Measurements from ENCODE around the gene HSPA1L. TPM values are rescaled to one million over a fixed set of nuclear protein-coding genes. Genes with fewer than 3 reads are reported as not detected.

The HSPA1L gene
- total RNA-seq, 1 experiment from 2014 or later, result 1.2 TPM

DNA sequence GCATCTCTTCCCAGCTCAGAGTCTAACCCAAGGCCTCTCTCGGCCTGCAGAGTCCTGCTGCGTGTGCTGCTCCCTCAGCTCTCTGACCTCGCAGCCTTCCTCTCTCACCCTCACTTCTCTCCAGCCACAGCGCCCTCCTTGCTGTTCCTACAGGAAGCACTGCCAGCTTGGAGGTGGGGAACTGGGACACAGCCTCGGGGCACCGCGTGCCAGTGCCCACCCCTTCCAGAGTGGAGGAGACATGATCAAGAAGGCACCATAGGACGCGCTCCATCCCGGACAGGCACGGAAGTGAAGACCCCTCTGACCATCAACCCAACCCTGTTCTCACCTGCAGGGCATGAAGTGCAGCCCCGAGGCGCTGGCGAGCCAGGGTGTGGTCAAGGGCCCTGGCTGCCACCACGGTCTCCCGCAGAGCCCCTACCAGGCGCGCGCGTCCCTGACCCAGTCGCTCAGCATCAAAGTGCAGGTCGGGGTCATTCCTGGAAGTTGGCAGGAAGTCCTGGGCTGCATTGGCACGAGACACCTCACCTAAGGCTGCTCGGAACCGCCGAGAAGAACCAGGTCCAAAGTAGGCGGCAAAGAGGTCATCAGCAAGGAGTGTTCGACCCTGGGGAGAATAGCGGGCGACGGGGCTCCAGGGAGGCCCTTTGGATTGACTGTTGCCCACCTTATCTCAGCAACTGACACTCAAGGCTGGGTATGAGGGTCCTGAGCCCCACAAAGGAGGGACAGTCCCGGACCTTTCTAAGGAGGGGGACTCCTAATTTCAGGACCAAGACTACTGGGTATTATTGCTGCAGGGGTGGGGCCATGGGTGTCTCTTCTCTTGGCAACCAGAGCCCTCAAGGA is 39.2 kb downstream of the HSPA1L start (continued):
- TF ChIP-seq, protein P1, sequence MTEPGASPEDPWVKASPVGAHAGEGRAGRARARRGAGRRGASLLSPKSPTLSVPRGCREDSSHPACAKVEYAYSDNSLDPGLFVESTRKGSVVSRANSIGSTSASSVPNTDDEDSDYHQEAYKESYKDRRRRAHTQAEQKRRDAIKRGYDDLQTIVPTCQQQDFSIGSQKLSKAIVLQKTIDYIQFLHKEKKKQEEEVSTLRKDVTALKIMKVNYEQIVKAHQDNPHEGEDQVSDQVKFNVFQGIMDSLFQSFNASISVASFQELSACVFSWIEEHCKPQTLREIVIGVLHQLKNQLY (CRISPR knock-in tag; IDR thresholded peaks at IDR 0.05), result no peak
- no peak for TF ChIP-seq FOXJ3 (CRISPR knock-in tag; IDR thresholded peaks at IDR 0.05; ENCODE audit: borderline replicate concordance)
- no peak for TF ChIP-seq GABPB1 (CRISPR knock-in tag; IDR thresholded peaks at IDR 0.05)
- TF ChIP-seq ZNF512 (CRISPR knock-in tag; IDR thresholded peaks at IDR 0.05; ENCODE audit: borderline replicate concordance), result no peak
- TF ChIP-seq, protein P2, sequence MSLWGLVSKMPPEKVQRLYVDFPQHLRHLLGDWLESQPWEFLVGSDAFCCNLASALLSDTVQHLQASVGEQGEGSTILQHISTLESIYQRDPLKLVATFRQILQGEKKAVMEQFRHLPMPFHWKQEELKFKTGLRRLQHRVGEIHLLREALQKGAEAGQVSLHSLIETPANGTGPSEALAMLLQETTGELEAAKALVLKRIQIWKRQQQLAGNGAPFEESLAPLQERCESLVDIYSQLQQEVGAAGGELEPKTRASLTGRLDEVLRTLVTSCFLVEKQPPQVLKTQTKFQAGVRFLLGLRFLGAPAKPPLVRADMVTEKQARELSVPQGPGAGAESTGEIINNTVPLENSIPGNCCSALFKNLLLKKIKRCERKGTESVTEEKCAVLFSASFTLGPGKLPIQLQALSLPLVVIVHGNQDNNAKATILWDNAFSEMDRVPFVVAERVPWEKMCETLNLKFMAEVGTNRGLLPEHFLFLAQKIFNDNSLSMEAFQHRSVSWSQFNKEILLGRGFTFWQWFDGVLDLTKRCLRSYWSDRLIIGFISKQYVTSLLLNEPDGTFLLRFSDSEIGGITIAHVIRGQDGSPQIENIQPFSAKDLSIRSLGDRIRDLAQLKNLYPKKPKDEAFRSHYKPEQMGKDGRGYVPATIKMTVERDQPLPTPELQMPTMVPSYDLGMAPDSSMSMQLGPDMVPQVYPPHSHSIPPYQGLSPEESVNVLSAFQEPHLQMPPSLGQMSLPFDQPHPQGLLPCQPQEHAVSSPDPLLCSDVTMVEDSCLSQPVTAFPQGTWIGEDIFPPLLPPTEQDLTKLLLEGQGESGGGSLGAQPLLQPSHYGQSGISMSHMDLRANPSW (CRISPR knock-in tag; conservative IDR thresholded peaks at IDR 0.05; ENCODE audit: low read depth), result no peak
- TF ChIP-seq ELF4 (CRISPR knock-in tag; IDR thresholded peaks at IDR 0.05; ENCODE audit: low read depth), result no peak

- peaks cover under 1% of the 10 kb centered on the region; the same call in 1 of the 2 replicates for H3K36me3 Mint-ChIP-seq
- H3K9me3 Mint-ChIP-seq, result no peaks in the 10 kb centered on the region
- no peaks in the 10 kb centered on the region for H3K27me3 Mint-ChIP-seq (ENCODE audit: low read depth)
- no peak for ATAC-seq
- DNase-seq (ENCODE audit: low spot score), result no peak
- H3K27ac Mint-ChIP-seq, result peak overlapping the region; percentile 36; the same call in 1 of the 2 replicates
- no peak for TF ChIP-seq E2F1 (CRISPR knock-in tag; IDR thresholded peaks at IDR 0.05)
- no peak for TF ChIP-seq TEAD4 (CRISPR knock-in tag; IDR thresholded peaks at IDR 0.05)
- TF ChIP-seq, protein P3, sequence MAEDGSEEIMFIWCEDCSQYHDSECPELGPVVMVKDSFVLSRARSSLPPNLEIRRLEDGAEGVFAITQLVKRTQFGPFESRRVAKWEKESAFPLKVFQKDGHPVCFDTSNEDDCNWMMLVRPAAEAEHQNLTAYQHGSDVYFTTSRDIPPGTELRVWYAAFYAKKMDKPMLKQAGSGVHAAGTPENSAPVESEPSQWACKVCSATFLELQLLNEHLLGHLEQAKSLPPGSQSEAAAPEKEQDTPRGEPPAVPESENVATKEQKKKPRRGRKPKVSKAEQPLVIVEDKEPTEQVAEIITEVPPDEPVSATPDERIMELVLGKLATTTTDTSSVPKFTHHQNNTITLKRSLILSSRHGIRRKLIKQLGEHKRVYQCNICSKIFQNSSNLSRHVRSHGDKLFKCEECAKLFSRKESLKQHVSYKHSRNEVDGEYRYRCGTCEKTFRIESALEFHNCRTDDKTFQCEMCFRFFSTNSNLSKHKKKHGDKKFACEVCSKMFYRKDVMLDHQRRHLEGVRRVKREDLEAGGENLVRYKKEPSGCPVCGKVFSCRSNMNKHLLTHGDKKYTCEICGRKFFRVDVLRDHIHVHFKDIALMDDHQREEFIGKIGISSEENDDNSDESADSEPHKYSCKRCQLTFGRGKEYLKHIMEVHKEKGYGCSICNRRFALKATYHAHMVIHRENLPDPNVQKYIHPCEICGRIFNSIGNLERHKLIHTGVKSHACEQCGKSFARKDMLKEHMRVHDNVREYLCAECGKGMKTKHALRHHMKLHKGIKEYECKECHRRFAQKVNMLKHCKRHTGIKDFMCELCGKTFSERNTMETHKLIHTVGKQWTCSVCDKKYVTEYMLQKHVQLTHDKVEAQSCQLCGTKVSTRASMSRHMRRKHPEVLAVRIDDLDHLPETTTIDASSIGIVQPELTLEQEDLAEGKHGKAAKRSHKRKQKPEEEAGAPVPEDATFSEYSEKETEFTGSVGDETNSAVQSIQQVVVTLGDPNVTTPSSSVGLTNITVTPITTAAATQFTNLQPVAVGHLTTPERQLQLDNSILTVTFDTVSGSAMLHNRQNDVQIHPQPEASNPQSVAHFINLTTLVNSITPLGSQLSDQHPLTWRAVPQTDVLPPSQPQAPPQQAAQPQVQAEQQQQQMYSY (CRISPR knock-in tag; IDR thresholded peaks at IDR 0.05), result peak; percentile 54; the same call in 1 of the 2 replicates
- no peak for TF ChIP-seq CREB1 (CRISPR knock-in tag; IDR thresholded peaks at IDR 0.05)
- no peak for TF ChIP-seq ESRRA (CRISPR knock-in tag; IDR thresholded peaks at IDR 0.05; ENCODE audit: borderline replicate concordance)
- H3K4me3 Mint-ChIP-seq, result no peak overlapping the region
- POLR2A ChIA-PET, result interaction anchor here (1.2 kb wide), 1 partner anchor 16 kb away, joined by 3 read pairs; no protein-coding TSS in a partner anchor
- 0 out of 2 replicates have a peak, but pooled peaks cover 2% of the 10 kb centered on the region for H3K4me1 Mint-ChIP-seq
- CTCF ChIA-PET, result interaction anchor here (0.8 to 3.0 kb wide), 8 partner anchors 9 to 94 kb away, joined by 3 to 16 read pairs (median 6); partner anchors contain the start of genes DDAH2, HSPA1B, LY6G5C and VARS1
Observed at GRCh38 chr6:31775184-31775583, 39.9 kb downstream of the HSPA1L start.
